ENCODE data around the gene EFNA5. TPM values are rescaled to one million over a fixed set of nuclear protein-coding genes. Genes with fewer than 3 reads are reported as not detected.

The EFNA5 gene
- polyA plus RNA-seq, 3 donors: 0.01 TPM; not detected in 2

DNA sequence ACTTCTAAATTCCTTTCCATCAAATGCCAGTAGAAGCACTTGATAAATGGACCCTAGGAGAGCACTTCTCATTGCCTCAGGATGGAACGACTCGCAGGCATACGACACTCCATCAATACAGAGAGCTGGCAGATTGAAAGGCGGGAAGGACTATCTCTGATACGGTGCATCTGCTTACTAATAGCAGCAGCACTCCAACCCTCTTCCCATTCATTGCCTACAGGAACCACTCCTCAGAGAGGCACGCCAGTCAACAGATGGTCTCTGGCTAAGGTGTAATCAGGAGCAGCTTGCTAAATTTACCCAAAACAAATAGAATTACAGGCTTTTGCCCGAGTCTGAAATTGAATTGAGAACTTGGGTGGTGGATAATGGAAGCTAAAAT lies 168.1 kb downstream of the EFNA5 start:
- Histone ChIP-seq H3K4me2 (replicated peaks; ENCODE audit: extremely low read depth, low read length, poor library complexity, severe bottlenecking) (no peak overlapping the region), H3K36me3 (replicated peaks in 1 of 2; ENCODE audit: control insufficient read depth in 1 of 2, insufficient read depth in 2 of 2, low read length in 2 of 2) (no peaks in the 10 kb centered on the region), H3K4me3 (replicated peaks in 1 of 3; ENCODE audit: low read depth in 2 of 3, low read length in 3 of 3) (no peak overlapping the region), H3K27me3 (ENCODE audit: control insufficient read depth in 2 of 2, insufficient read depth in 2 of 2, low read length in 2 of 2) (no peaks in the 10 kb centered on the region), H4K20me1 (ENCODE audit: insufficient read depth, low read length) (no peaks in the 10 kb centered on the region), H3K27ac (ENCODE audit: low read depth in 1 of 2, low read length in 2 of 2) (no peak overlapping the region), H3K79me2 (ENCODE audit: insufficient read depth, low read length) (no peaks in the 10 kb centered on the region), H3K9me3 (replicated peaks in 1 of 2; ENCODE audit: control insufficient read depth in 1 of 2, insufficient read depth in 1 of 2, low read length in 2 of 2) (no peaks in the 10 kb centered on the region), H3K4me1 (ENCODE audit: control insufficient read depth in 1 of 2, insufficient read depth in 2 of 2, low read length in 2 of 2) (no peaks in the 10 kb centered on the region), H2AFZ (ENCODE audit: insufficient read depth, low read depth, low read length, poor library complexity, severe bottlenecking) (no peak overlapping the region), H3K9ac (ENCODE audit: insufficient read depth, low read length, poor library complexity, severe bottlenecking) (no peak overlapping the region)
- H3K27me3 Mint-ChIP-seq (ENCODE audit: low read depth in 3 of 3): peaks cover 0 to 2% (median 0%) of the 10 kb centered on the region in 3 donors
- intact Hi-C loops (cut with micrococcal nuclease): no loop called here
- no peak for DNase-seq
- 100% methylated on average over 1 of the region's 7 CpGs for WGBS (ENCODE audit: insufficient coverage)
- H3K27ac Mint-ChIP-seq: no peak overlapping the region
- peaks cover 4% of the 10 kb centered on the region for H3K4me1 Mint-ChIP-seq
- no peak for TF ChIP-seq CTCF (IDR thresholded peaks at IDR 0.05)
- H3K36me3 Mint-ChIP-seq: no peaks in the 10 kb centered on the region
- H3K9me3 Mint-ChIP-seq: peaks cover 0 to 4% (median 0%) of the 10 kb centered on the region in 7 donors
- H3K4me3 Mint-ChIP-seq: no peak overlapping the region

DNA sequence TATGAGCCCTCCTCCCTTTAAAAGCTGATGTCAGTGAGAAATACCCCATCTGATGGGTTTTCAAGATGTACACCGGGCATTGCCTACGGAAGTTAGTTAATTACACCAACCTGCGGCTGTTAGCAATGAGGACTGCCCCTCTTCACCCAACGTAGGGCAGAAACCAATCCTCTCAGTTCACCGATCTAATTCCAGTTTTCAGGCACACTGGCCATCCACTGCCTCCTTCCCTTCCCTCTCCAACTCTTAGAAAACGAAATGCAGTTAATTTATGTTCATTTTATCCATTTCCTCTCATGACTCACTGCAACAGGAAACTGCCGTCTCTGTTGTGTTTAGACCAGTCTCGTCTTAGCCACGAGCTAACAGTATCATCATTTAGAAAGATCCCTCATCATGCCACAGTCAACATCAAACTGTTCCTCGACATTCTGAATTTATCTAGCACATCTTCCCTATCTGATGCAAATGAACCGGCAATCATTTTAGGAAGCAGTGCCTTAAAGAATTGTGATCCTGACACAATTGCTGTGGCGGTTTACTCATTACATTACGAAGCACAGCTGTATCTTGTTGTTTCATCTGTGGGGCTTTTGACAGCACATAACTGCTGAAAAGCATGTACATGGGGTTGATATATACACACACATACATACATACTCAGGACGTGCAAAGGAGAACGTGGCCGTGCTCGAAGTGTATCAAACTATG lies 168.6 kb downstream of the EFNA5 start:
- H3K27me3 ChIP-seq (ENCODE audit: control insufficient read depth in 2 of 2, insufficient read depth in 2 of 2, low read length in 2 of 2): no peaks in the 10 kb centered on the region
- 63% methylated on average over 12 of the region's 17 CpGs for WGBS (ENCODE audit: insufficient coverage)
- peak; percentile 5 to 17 (median 7) for DNase-seq
- no peak overlapping the region for H3K4me3 ChIP-seq (replicated peaks in 1 of 3; ENCODE audit: low read depth in 2 of 3, low read length in 3 of 3)
- peaks cover 0 to 1% (median 0%) of the 10 kb centered on the region in 3 donors for H3K27me3 Mint-ChIP-seq (ENCODE audit: low read depth in 3 of 3)
- no peaks in the 10 kb centered on the region for H4K20me1 ChIP-seq (ENCODE audit: insufficient read depth, low read length)
- intact Hi-C loops (cut with micrococcal nuclease): no loop called here
- H3K9me3 Mint-ChIP-seq: peaks cover 0 to 4% (median 0%) of the 10 kb centered on the region in 7 donors
- H3K4me1 Mint-ChIP-seq: peaks cover 4% of the 10 kb centered on the region
- H3K27ac ChIP-seq (ENCODE audit: low read depth in 1 of 2, low read length in 2 of 2): no peak overlapping the region
- no peaks in the 10 kb centered on the region for H3K4me1 ChIP-seq (ENCODE audit: control insufficient read depth in 1 of 2, insufficient read depth in 2 of 2, low read length in 2 of 2)
- no peaks in the 10 kb centered on the region for H3K79me2 ChIP-seq (ENCODE audit: insufficient read depth, low read length)
- no peak overlapping the region for H3K9ac ChIP-seq (ENCODE audit: insufficient read depth, low read length, poor library complexity, severe bottlenecking)
- no peak overlapping the region for H2AFZ ChIP-seq (ENCODE audit: insufficient read depth, low read depth, low read length, poor library complexity, severe bottlenecking)
- H3K9me3 ChIP-seq (replicated peaks in 1 of 2; ENCODE audit: control insufficient read depth in 1 of 2, insufficient read depth in 1 of 2, low read length in 2 of 2): no peaks in the 10 kb centered on the region
- no peak overlapping the region for H3K4me3 Mint-ChIP-seq
- no peak overlapping the region for H3K4me2 ChIP-seq (replicated peaks; ENCODE audit: extremely low read depth, low read length, poor library complexity, severe bottlenecking)
- no peaks in the 10 kb centered on the region for H3K36me3 ChIP-seq (replicated peaks in 1 of 2; ENCODE audit: control insufficient read depth in 1 of 2, insufficient read depth in 2 of 2, low read length in 2 of 2)
- H3K36me3 Mint-ChIP-seq: no peaks in the 10 kb centered on the region
- no peak for TF ChIP-seq CTCF (IDR thresholded peaks at IDR 0.05)
- no peak overlapping the region for H3K27ac Mint-ChIP-seq

All from CD14-positive monocyte (primary cell).